ENCODE measurements around the gene PLD1.

The PLD1 gene

DNA sequence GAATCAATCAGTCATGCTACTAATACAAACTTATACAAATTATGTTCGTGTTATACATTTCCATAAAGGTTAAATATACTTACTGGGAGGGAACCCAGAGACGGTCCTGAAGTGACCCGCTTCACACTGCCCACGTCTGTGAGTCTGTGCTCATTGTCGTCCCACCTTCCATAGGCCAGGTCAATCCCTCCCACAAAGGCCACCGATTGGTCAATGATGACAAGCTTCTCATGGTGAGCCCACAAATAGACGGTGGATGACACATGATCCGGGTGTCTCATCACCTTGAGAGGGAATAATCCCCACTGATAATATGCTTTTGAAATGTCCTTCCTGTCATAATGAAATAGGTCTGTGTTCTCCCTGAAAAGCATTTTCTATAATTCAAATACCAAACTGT is 121.7 kb downstream of the PLD1 start:
- no peak overlapping the region for H3K27ac ChIP-seq (ENCODE audit: low read depth, low read length)
- no peaks in the 10 kb centered on the region for H3K27me3 ChIP-seq (ENCODE audit: control insufficient read depth, insufficient read depth, low read length)
- no peak overlapping the region for H3K4me3 ChIP-seq (ENCODE audit: low read depth, low read length)
- H3K9ac ChIP-seq (ENCODE audit: low read depth, low read length), result no peak overlapping the region
- H3K9me3 ChIP-seq (ENCODE audit: control insufficient read depth, insufficient read depth, low read length), result no peaks in the 10 kb centered on the region
- no peaks in the 10 kb centered on the region for H3K4me1 ChIP-seq (ENCODE audit: control insufficient read depth, insufficient read depth, low read length)
- H3K36me3 ChIP-seq (ENCODE audit: control insufficient read depth, insufficient read depth, low read length), result no peaks in the 10 kb centered on the region

GRCh38 chr3:171688002-171688401 is 122.3 kb downstream of the PLD1 start:
- Histone ChIP-seq H3K36me3 (ENCODE audit: control insufficient read depth, insufficient read depth, low read length) (no peaks in the 10 kb centered on the region), H3K9me3 (ENCODE audit: control insufficient read depth, insufficient read depth, low read length) (no peaks in the 10 kb centered on the region), H3K27ac (ENCODE audit: low read depth, low read length) (no peak overlapping the region), H3K4me1 (ENCODE audit: control insufficient read depth, insufficient read depth, low read length) (no peaks in the 10 kb centered on the region), H3K9ac (ENCODE audit: low read depth, low read length) (no peak overlapping the region), H3K4me3 (ENCODE audit: low read depth, low read length) (no peak overlapping the region), H3K27me3 (ENCODE audit: control insufficient read depth, insufficient read depth, low read length) (no peaks in the 10 kb centered on the region)

GRCh38 chr3:171687581-171687980 is 122.7 kb downstream of the PLD1 start:
- Histone ChIP-seq H3K9me3 (ENCODE audit: control insufficient read depth, insufficient read depth, low read length) (no peaks in the 10 kb centered on the region), H3K9ac (ENCODE audit: low read depth, low read length) (no peak overlapping the region), H3K27ac (ENCODE audit: low read depth, low read length) (no peak overlapping the region), H3K4me1 (ENCODE audit: control insufficient read depth, insufficient read depth, low read length) (no peaks in the 10 kb centered on the region), H3K36me3 (ENCODE audit: control insufficient read depth, insufficient read depth, low read length) (no peaks in the 10 kb centered on the region), H3K27me3 (ENCODE audit: control insufficient read depth, insufficient read depth, low read length) (no peaks in the 10 kb centered on the region), H3K4me3 (ENCODE audit: low read depth, low read length) (no peak overlapping the region)

- H3K4me3 ChIP-seq (ENCODE audit: low read depth, low read length), result no peak overlapping the region
- no peaks in the 10 kb centered on the region for H3K4me1 ChIP-seq (ENCODE audit: control insufficient read depth, insufficient read depth, low read length)
- no peak overlapping the region for H3K27ac ChIP-seq (ENCODE audit: low read depth, low read length)
- no peaks in the 10 kb centered on the region for H3K36me3 ChIP-seq (ENCODE audit: control insufficient read depth, insufficient read depth, low read length)
- H3K9ac ChIP-seq (ENCODE audit: low read depth, low read length), result no peak overlapping the region
- H3K27me3 ChIP-seq (ENCODE audit: control insufficient read depth, insufficient read depth, low read length), result no peaks in the 10 kb centered on the region
- no peaks in the 10 kb centered on the region for H3K9me3 ChIP-seq (ENCODE audit: control insufficient read depth, insufficient read depth, low read length)
Measured at GRCh38 chr3:171687064-171687463, 123.2 kb downstream of the PLD1 start.

GRCh38 chr3:171685116-171685895 is 125.0 kb downstream of the PLD1 start:
- Histone ChIP-seq H3K27ac (ENCODE audit: low read depth, low read length) (no peak overlapping the region), H3K36me3 (ENCODE audit: control insufficient read depth, insufficient read depth, low read length) (no peaks in the 10 kb centered on the region), H3K9me3 (ENCODE audit: control insufficient read depth, insufficient read depth, low read length) (no peaks in the 10 kb centered on the region), H3K4me1 (ENCODE audit: control insufficient read depth, insufficient read depth, low read length) (no peaks in the 10 kb centered on the region), H3K9ac (ENCODE audit: low read depth, low read length) (no peak overlapping the region), H3K27me3 (ENCODE audit: control insufficient read depth, insufficient read depth, low read length) (no peaks in the 10 kb centered on the region), H3K4me3 (ENCODE audit: low read depth, low read length) (no peak overlapping the region)

GRCh38 chr3:171684221-171684620 is 126.1 kb downstream of the PLD1 start:
- H3K4me3 ChIP-seq (ENCODE audit: low read depth, low read length), result no peak overlapping the region

GRCh38 chr3:171682743-171683142 is 127.5 kb downstream of the PLD1 start:
- no peak overlapping the region for H3K9ac ChIP-seq (ENCODE audit: low read depth, low read length)
- no peaks in the 10 kb centered on the region for H3K4me1 ChIP-seq (ENCODE audit: control insufficient read depth, insufficient read depth, low read length)
- H3K9me3 ChIP-seq (ENCODE audit: control insufficient read depth, insufficient read depth, low read length), result no peaks in the 10 kb centered on the region
- H3K36me3 ChIP-seq (ENCODE audit: control insufficient read depth, insufficient read depth, low read length), result no peaks in the 10 kb centered on the region
- no peak overlapping the region for H3K4me3 ChIP-seq (ENCODE audit: low read depth, low read length)
- H3K27ac ChIP-seq (ENCODE audit: low read depth, low read length), result no peak overlapping the region
- no peaks in the 10 kb centered on the region for H3K27me3 ChIP-seq (ENCODE audit: control insufficient read depth, insufficient read depth, low read length)

More at GRCh38 chr3:171684221-171684620, 126.1 kb downstream of the PLD1 start:
- no peak overlapping the region for H3K27ac ChIP-seq (ENCODE audit: low read depth, low read length)
- no peaks in the 10 kb centered on the region for H3K36me3 ChIP-seq (ENCODE audit: control insufficient read depth, insufficient read depth, low read length)
- H3K9ac ChIP-seq (ENCODE audit: low read depth, low read length), result no peak overlapping the region
- H3K27me3 ChIP-seq (ENCODE audit: control insufficient read depth, insufficient read depth, low read length), result no peaks in the 10 kb centered on the region
- H3K9me3 ChIP-seq (ENCODE audit: control insufficient read depth, insufficient read depth, low read length), result no peaks in the 10 kb centered on the region
- no peaks in the 10 kb centered on the region for H3K4me1 ChIP-seq (ENCODE audit: control insufficient read depth, insufficient read depth, low read length)

- no peaks in the 10 kb centered on the region for H3K9me3 ChIP-seq (ENCODE audit: control insufficient read depth, insufficient read depth, low read length)
- H3K4me1 ChIP-seq (ENCODE audit: control insufficient read depth, insufficient read depth, low read length), result no peaks in the 10 kb centered on the region
- H3K36me3 ChIP-seq (ENCODE audit: control insufficient read depth, insufficient read depth, low read length), result no peaks in the 10 kb centered on the region
- no peak overlapping the region for H3K9ac ChIP-seq (ENCODE audit: low read depth, low read length)
- no peaks in the 10 kb centered on the region for H3K27me3 ChIP-seq (ENCODE audit: control insufficient read depth, insufficient read depth, low read length)
- H3K4me3 ChIP-seq (ENCODE audit: low read depth, low read length), result no peak overlapping the region
- H3K27ac ChIP-seq (ENCODE audit: low read depth, low read length), result no peak overlapping the region
Measured at GRCh38 chr3:171680726-171681411, 129.4 kb downstream of the PLD1 start.

GRCh38 chr3:171678971-171679492 is 131.3 kb downstream of the PLD1 start:
- Histone ChIP-seq H3K27me3 (ENCODE audit: control insufficient read depth, insufficient read depth, low read length) (no peaks in the 10 kb centered on the region), H3K27ac (ENCODE audit: low read depth, low read length) (no peak overlapping the region), H3K4me1 (ENCODE audit: control insufficient read depth, insufficient read depth, low read length) (no peaks in the 10 kb centered on the region), H3K36me3 (ENCODE audit: control insufficient read depth, insufficient read depth, low read length) (no peaks in the 10 kb centered on the region), H3K9ac (ENCODE audit: low read depth, low read length) (no peak overlapping the region), H3K4me3 (ENCODE audit: low read depth, low read length) (no peak overlapping the region), H3K9me3 (ENCODE audit: control insufficient read depth, insufficient read depth, low read length) (no peaks in the 10 kb centered on the region)

DNA sequence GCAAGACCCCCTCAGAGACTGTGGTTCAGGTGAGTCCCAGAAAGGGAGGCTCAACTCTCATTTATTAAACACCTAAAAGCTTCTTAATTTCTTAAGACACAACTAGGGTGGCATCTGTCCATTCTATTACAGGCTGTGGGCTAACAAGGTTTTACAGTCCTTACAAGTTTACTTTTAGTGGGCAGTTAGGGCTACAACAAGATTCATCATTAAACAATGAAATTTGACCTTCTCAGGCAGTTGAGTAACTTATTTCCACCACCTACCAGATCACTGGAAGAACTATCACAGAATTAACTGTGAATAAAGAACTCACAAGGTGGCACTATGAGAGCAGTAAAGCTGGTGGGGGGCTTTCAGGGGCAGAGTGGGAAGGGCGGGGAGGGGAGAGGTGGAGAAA is 132.6 kb downstream of the PLD1 start:
- Histone ChIP-seq H3K9ac (ENCODE audit: low read depth, low read length) (no peak overlapping the region), H3K4me3 (ENCODE audit: low read depth, low read length) (no peak overlapping the region), H3K27me3 (ENCODE audit: control insufficient read depth, insufficient read depth, low read length) (no peaks in the 10 kb centered on the region), H3K27ac (ENCODE audit: low read depth, low read length) (no peak overlapping the region), H3K36me3 (ENCODE audit: control insufficient read depth, insufficient read depth, low read length) (no peaks in the 10 kb centered on the region), H3K9me3 (ENCODE audit: control insufficient read depth, insufficient read depth, low read length) (no peaks in the 10 kb centered on the region), H3K4me1 (ENCODE audit: control insufficient read depth, insufficient read depth, low read length) (no peaks in the 10 kb centered on the region)

GRCh38 chr3:171676601-171677175 is 133.6 kb downstream of the PLD1 start:
- no peak overlapping the region for H3K4me3 ChIP-seq (ENCODE audit: low read depth, low read length)
- H3K9me3 ChIP-seq (ENCODE audit: control insufficient read depth, insufficient read depth, low read length), result no peaks in the 10 kb centered on the region
- H3K4me1 ChIP-seq (ENCODE audit: control insufficient read depth, insufficient read depth, low read length), result no peaks in the 10 kb centered on the region
- no peak overlapping the region for H3K27ac ChIP-seq (ENCODE audit: low read depth, low read length)
- no peaks in the 10 kb centered on the region for H3K36me3 ChIP-seq (ENCODE audit: control insufficient read depth, insufficient read depth, low read length)
- no peaks in the 10 kb centered on the region for H3K27me3 ChIP-seq (ENCODE audit: control insufficient read depth, insufficient read depth, low read length)
- no peak overlapping the region for H3K9ac ChIP-seq (ENCODE audit: low read depth, low read length)

All from HUES48 (cell line).